H9 (cell line): ENCODE results near the gene LSM4. TPM values are rescaled to one million over a fixed set of nuclear protein-coding genes. Genes with fewer than 3 reads are reported as not detected.
A peak's percentile ranks its signal among the peaks of the same experiment; 100 is the strongest.

Experiments used
- DNase-seq: peaks from one replicate; pipeline ENCODE4 v3.0.0-alpha.2; 2017
- H2AFZ ChIP-seq: one replicate; pipeline ENCODE4 v1.6.1; 2013; ENCODE audit warnings: mild to moderate bottlenecking, low read length, control low read depth, moderate library complexity
- H2AK5ac ChIP-seq: 2 replicates; pipeline ENCODE4 v1.6.1; 2013; ENCODE audit warnings: low read length, control low read depth, mixed read lengths; ENCODE audit not compliant: insufficient read length
- H2BK120ac ChIP-seq: one replicate; pipeline ENCODE4 v1.6.1; 2013; ENCODE audit warnings: low read depth, mild to moderate bottlenecking, low read length, control low read depth, inconsistent platforms; ENCODE audit not compliant: poor library complexity, severe bottlenecking
- H2BK12ac ChIP-seq: 2 replicates; pipeline ENCODE4 v1.6.1; 2013; ENCODE audit warnings: low read length, control low read depth, mixed read lengths, low read depth; ENCODE audit not compliant: insufficient read length
- H2BK15ac ChIP-seq: 2 replicates; pipeline ENCODE4 v1.6.1; 2013; ENCODE audit warnings: low read depth, low read length, control low read depth
- H2BK20ac ChIP-seq: one replicate; pipeline ENCODE4 v1.6.1; 2013; ENCODE audit warnings: low read depth, mild to moderate bottlenecking, low read length, control low read depth, inconsistent platforms; ENCODE audit not compliant: poor library complexity, severe bottlenecking
- H2BK5ac ChIP-seq: 2 replicates; pipeline ENCODE4 v1.6.1; 2013; ENCODE audit warnings: low read length, control low read depth, mixed read lengths; ENCODE audit not compliant: insufficient read length
- H3K14ac ChIP-seq: 2 replicates; pipeline ENCODE4 v1.6.1; 2013; ENCODE audit warnings: low read length, control low read depth; ENCODE audit not compliant: insufficient read depth
- H3K18ac ChIP-seq: 2 replicates; pipeline ENCODE4 v1.6.1; 2013; ENCODE audit warnings: low read depth, mild to moderate bottlenecking, mixed read lengths, low read length, control low read depth; ENCODE audit not compliant: insufficient read length
- H3K23ac ChIP-seq: 2 replicates; pipeline ENCODE4 v1.6.1; 2013; ENCODE audit warnings: low read length, control low read depth, mixed read lengths, low read depth; ENCODE audit not compliant: insufficient read length
- H3K23me2 ChIP-seq: 2 replicates; pipeline ENCODE4 v1.6.1; 2013; ENCODE audit warnings: low read depth, mild to moderate bottlenecking, mixed read lengths, low read length, control low read depth; ENCODE audit not compliant: insufficient read length, poor library complexity, severe bottlenecking
- H3K27ac ChIP-seq: 2 replicates; pipeline ENCODE4 v1.5.1; 2013; ENCODE audit warnings: low read length, control low read depth, mixed read lengths, low read depth; ENCODE audit not compliant: insufficient read length
- H3K27me3 ChIP-seq: 2 replicates; pipeline ENCODE4 v1.6.1; 2013; ENCODE audit warnings: low read length, control low read depth, inconsistent platforms; ENCODE audit not compliant: insufficient read depth
- H3K4ac ChIP-seq: 2 replicates; pipeline ENCODE4 v1.6.1; 2013; ENCODE audit warnings: low read depth, mild to moderate bottlenecking, control low read depth, inconsistent platforms, low read length, moderate library complexity
- H3K4me1 ChIP-seq: 2 replicates; pipeline ENCODE4 v1.6.1; 2013; ENCODE audit warnings: low read length, control low read depth, inconsistent platforms; ENCODE audit not compliant: insufficient read depth
- H3K4me2 ChIP-seq: 2 replicates; pipeline ENCODE4 v1.6.1; 2013; ENCODE audit warnings: low read length, control low read depth, mixed read lengths; ENCODE audit not compliant: insufficient read length, insufficient read depth
- H3K56ac ChIP-seq: 2 replicates; pipeline ENCODE4 v1.6.1; 2013; ENCODE audit warnings: low read depth, mild to moderate bottlenecking, mixed read lengths, low read length, control low read depth; ENCODE audit not compliant: insufficient read length
- H3K79me1 ChIP-seq: 2 replicates; pipeline ENCODE4 v1.6.1; 2013; ENCODE audit warnings: low read depth, mild to moderate bottlenecking, moderate library complexity, low read length, control low read depth, inconsistent platforms; ENCODE audit not compliant: insufficient read depth, poor library complexity, severe bottlenecking
- H3K79me2 ChIP-seq: 2 replicates; pipeline ENCODE4 v1.6.1; 2013; ENCODE audit warnings: low read length, control low read depth, inconsistent platforms; ENCODE audit not compliant: insufficient read depth
- H3K9ac ChIP-seq: 2 replicates; pipeline ENCODE4 v1.6.1; 2013; ENCODE audit warnings: low read length, control low read depth, mixed read lengths; ENCODE audit not compliant: insufficient read length; ENCODE audit errors: extremely low read depth
- H3K9me3 ChIP-seq: one replicate; pipeline ENCODE4 v1.6.1; 2013; ENCODE audit warnings: low read depth, low read length, inconsistent platforms; ENCODE audit not compliant: control insufficient read depth
- H3T11ph ChIP-seq: one replicate; pipeline ENCODE4 v1.6.1; 2013; ENCODE audit warnings: mild to moderate bottlenecking, low read length, control low read depth, inconsistent platforms
- H4K20me1 ChIP-seq: one replicate; pipeline ENCODE4 v1.6.1; 2013; ENCODE audit not compliant: control insufficient read depth, insufficient read length, insufficient read depth
- H4K5ac ChIP-seq: 2 replicates; pipeline ENCODE4 v1.6.1; 2013; ENCODE audit warnings: low read depth, mild to moderate bottlenecking, mixed read lengths, low read length, control low read depth; ENCODE audit not compliant: insufficient read length
- H4K8ac ChIP-seq: replicated peaks from 2 replicates; pipeline ENCODE4 v1.6.1; 2013; ENCODE audit warnings: low read length, control low read depth, mixed read lengths, low read depth; ENCODE audit not compliant: insufficient read length
- H4K91ac ChIP-seq: 2 replicates; pipeline ENCODE4 v1.6.1; 2013; ENCODE audit warnings: low read depth, mild to moderate bottlenecking, moderate library complexity, mixed read lengths, low read length, control low read depth; ENCODE audit not compliant: insufficient read length
- H3K27ac Mint-ChIP-seq, 3 experiments: 2 replicates in 2 of 3; 3 replicates in 1 of 3; pipeline ENCODE4 v1.8.0; 2020 to 2021; ENCODE audit warnings: mixed read lengths in 3 of 3, mild to moderate bottlenecking in 1 of 3, moderate library complexity in 1 of 3
- H3K27me3 Mint-ChIP-seq: 2 replicates; pipeline ENCODE4 v1.8.0; 2021; ENCODE audit warnings: low read depth, mild to moderate bottlenecking, moderate library complexity, mixed read lengths
- H3K36me3 Mint-ChIP-seq, 3 experiments: 2 replicates in 2 of 3; 3 replicates in 1 of 3; pipeline ENCODE4 v1.8.0; 2020 to 2021; ENCODE audit warnings: low read depth in 3 of 3, mixed read lengths in 3 of 3; ENCODE audit not compliant: insufficient read depth in 1 of 3
- H3K4me1 Mint-ChIP-seq, 2 experiments: 2 replicates each; pipeline ENCODE4 v1.8.0; 2020; ENCODE audit warnings: mixed read lengths in 2 of 2
- H3K4me3 Mint-ChIP-seq, 2 experiments: 2 replicates in 1 of 2; 3 replicates in 1 of 2; pipeline ENCODE4 v1.8.0; 2020 to 2021; ENCODE audit warnings: mild to moderate bottlenecking in 2 of 2, mixed read lengths in 2 of 2, moderate library complexity in 1 of 2
- H3K9me3 Mint-ChIP-seq, 2 experiments: 2 replicates in 1 of 2; 3 replicates in 1 of 2; pipeline ENCODE4 v1.8.0; 2020; ENCODE audit warnings: mild to moderate bottlenecking in 2 of 2, mixed read lengths in 2 of 2, moderate library complexity in 1 of 2
- CTCF ChIP-seq: fragments of 200-600 bp; sonication (generic); conservative IDR thresholded peaks from 3 replicates; pipeline ENCODE4 v1.8.0; 2021; ENCODE audit warnings: antibody characterized with exemption, mild to moderate bottlenecking
- WGBS: extraction: QIAGEN DNeasy Blood & Tissue Kit; methylation state at CpG from one replicate; pipeline ENCODE4 v1.1.7; 2013; ENCODE audit warnings: missing lambda C conversion rate, low lambda C conversion rate, mixed read lengths; ENCODE audit not compliant: insufficient read length; ENCODE audit errors: extremely low coverage; 5-methylcytosine and 5-hydroxymethylcytosine counted together
- total RNA-seq: library from RNA; stranded (reverse); gene quantifications from 2 replicates; pipeline ENCODE4 v1.2.1, GENCODE V29; 2021

LSM4 gene
- total RNA-seq, 1 experiment from 2014 or later = 342 TPM

GRCh38 chr19:18292810-18293641, 29.9 kb downstream of the LSM4 start:
- peaks cover 5% of the 10 kb centered on the region; the same call in 1 of the 2 replicates for H3K4me1 ChIP-seq
- no peak overlapping the region for H3K23ac ChIP-seq
- Mint-ChIP-seq H3K4me1 (peaks cover 35 to 48% of the 10 kb centered on the region in 2 experiments), H3K27me3 (peaks cover 5% of the 10 kb centered on the region), H3K9me3 (no peaks in the 10 kb centered on the region; a peak in 2 of 5 replicates), H3K36me3 (no peaks in the 10 kb centered on the region; a peak in 2 of 7 replicates), H3K4me3 (peak overlapping the region; percentile 81 to 90), H3K27ac (peak overlapping the region; percentile 33 to 98 (median 91); a peak in 6 of 7 replicates)
- H4K91ac ChIP-seq = no peak overlapping the region
- H3K18ac ChIP-seq = peak overlapping the region; percentile 1
- H4K5ac ChIP-seq = no peak overlapping the region
- no peak overlapping the region for H2BK120ac ChIP-seq
- no peak overlapping the region for H3K9ac ChIP-seq
- DNase-seq = peak; percentile 96
- H3K56ac ChIP-seq = no peak overlapping the region
- H3K27me3 ChIP-seq = no peaks in the 10 kb centered on the region
- H4K8ac ChIP-seq = no peak overlapping the region
- H4K20me1 ChIP-seq = no peaks in the 10 kb centered on the region
- no peak overlapping the region for H2AFZ ChIP-seq
- H3K79me2 ChIP-seq = no peaks in the 10 kb centered on the region; the same call in 1 of the 2 replicates
- H3K79me1 ChIP-seq = no peaks in the 10 kb centered on the region
- peak overlapping the region; percentile 31 for H3K27ac ChIP-seq
- H2BK20ac ChIP-seq = no peak overlapping the region
- no peak overlapping the region for H2BK12ac ChIP-seq
- H3K23me2 ChIP-seq = peaks cover 9% of the 10 kb centered on the region
- H3T11ph ChIP-seq = no peak overlapping the region
- H2AK5ac ChIP-seq = no peak overlapping the region
- no CpG with 5 or more reads among the region's 31 CpGs for WGBS
- H2BK15ac ChIP-seq = no peak overlapping the region
- H3K9me3 ChIP-seq = no peaks in the 10 kb centered on the region
- no peak for TF ChIP-seq CTCF
- H3K14ac ChIP-seq = no peak overlapping the region
- peak overlapping the region; percentile 76 for H3K4me2 ChIP-seq
- H2BK5ac ChIP-seq = no peak overlapping the region
- H3K4ac ChIP-seq = no peak overlapping the region
